Neural crest cell (in vitro differentiated cells): ENCODE data around the gene FRMD4A. TPM values are rescaled to one million over a fixed set of nuclear protein-coding genes. Genes with fewer than 3 reads are reported as not detected.

Experiments
- DNase-seq: peaks from one replicate; pipeline ENCODE4 v3.0.0; 2021; ENCODE audit warnings: low read depth, mixed read lengths, low spot score
- H3K27ac Mint-ChIP-seq: one replicate; pipeline ENCODE4 v1.8.0; 2021; ENCODE audit warnings: mild to moderate bottlenecking, mixed read lengths; ENCODE audit not compliant: unreplicated experiment
- H3K27me3 Mint-ChIP-seq: 2 replicates; pipeline ENCODE4 v1.8.0; 2021; ENCODE audit warnings: low read depth, mild to moderate bottlenecking, mixed read lengths
- H3K36me3 Mint-ChIP-seq: 2 replicates; pipeline ENCODE4 v1.8.0; 2021; ENCODE audit warnings: low read depth, mild to moderate bottlenecking, mixed read lengths
- H3K4me1 Mint-ChIP-seq: 2 replicates; pipeline ENCODE4 v1.8.0; 2021; ENCODE audit warnings: mixed read lengths
- H3K4me3 Mint-ChIP-seq: one replicate; pipeline ENCODE4 v1.8.0; 2021; ENCODE audit warnings: mild to moderate bottlenecking, mixed read lengths
- H3K9me3 Mint-ChIP-seq: 2 replicates; pipeline ENCODE4 v1.8.0; 2021; ENCODE audit warnings: mixed read lengths
- total RNA-seq: library from RNA; stranded (reverse); gene quantifications from 2 replicates; pipeline ENCODE4 v1.2.1, GENCODE V29; 2021
- TF ChIP-seq, protein P1 (sequence below): fragments of 200-600 bp; sonication (generic); conservative IDR thresholded peaks from 2 replicates; pipeline ENCODE4 v1.5.0; 2021; ENCODE audit warnings: antibody characterized with exemption, mild to moderate bottlenecking

Gene FRMD4A
- total RNA-seq, 1 donor from 2014 or later = 65.3 TPM

DNA sequence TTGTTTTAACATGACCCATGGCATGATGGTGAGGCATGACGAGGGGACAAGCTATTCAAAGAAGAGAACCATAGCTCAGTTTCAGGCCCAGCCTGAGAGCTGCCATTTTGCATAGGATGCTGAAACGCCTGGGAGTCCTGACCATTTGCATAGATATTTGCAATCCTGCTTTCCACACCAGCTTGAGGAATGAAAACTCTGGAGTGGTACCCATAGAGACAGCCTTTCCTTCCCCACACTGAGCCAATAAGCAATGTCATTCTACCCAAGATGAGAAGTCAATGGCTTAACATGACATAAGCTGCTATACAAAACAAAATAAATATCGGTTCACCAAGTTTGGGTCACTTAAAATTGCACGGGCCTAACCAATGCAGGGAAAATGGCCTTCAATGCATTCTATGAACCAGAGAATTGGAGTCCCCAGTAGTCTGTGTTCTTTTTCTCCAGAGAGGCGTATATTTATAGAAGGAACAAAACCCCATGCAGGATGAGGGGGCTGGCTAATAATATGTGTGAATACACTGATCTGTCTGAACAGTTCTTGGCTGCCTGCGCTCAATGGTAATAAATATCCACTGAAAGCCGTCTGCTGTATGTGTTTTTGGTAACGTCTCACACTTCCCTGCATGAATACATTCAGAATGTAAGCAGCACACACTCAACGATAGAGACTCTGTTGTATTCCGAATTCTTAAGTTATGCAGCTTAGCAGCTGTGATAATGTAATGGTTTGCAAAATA, 329.3 kb downstream of the FRMD4A start:
- Mint-ChIP-seq H3K9me3 (peaks cover 8% of the 10 kb centered on the region), H3K4me3 (no peak overlapping the region)

GRCh38 chr10:13998163-13998835, 332.4 kb downstream of the FRMD4A start:
- TF ChIP-seq, protein P1, sequence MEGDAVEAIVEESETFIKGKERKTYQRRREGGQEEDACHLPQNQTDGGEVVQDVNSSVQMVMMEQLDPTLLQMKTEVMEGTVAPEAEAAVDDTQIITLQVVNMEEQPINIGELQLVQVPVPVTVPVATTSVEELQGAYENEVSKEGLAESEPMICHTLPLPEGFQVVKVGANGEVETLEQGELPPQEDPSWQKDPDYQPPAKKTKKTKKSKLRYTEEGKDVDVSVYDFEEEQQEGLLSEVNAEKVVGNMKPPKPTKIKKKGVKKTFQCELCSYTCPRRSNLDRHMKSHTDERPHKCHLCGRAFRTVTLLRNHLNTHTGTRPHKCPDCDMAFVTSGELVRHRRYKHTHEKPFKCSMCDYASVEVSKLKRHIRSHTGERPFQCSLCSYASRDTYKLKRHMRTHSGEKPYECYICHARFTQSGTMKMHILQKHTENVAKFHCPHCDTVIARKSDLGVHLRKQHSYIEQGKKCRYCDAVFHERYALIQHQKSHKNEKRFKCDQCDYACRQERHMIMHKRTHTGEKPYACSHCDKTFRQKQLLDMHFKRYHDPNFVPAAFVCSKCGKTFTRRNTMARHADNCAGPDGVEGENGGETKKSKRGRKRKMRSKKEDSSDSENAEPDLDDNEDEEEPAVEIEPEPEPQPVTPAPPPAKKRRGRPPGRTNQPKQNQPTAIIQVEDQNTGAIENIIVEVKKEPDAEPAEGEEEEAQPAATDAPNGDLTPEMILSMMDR = no peak
- no peak overlapping the region for H3K27ac Mint-ChIP-seq
- H3K36me3 Mint-ChIP-seq = peaks cover 24% of the 10 kb centered on the region
- no peak for DNase-seq
- H3K27me3 Mint-ChIP-seq = no peaks in the 10 kb centered on the region
- H3K4me3 Mint-ChIP-seq = no peak overlapping the region
- H3K4me1 Mint-ChIP-seq = peaks cover 53% of the 10 kb centered on the region
- H3K9me3 Mint-ChIP-seq = peaks cover 8% of the 10 kb centered on the region

More for the DNA sequence above, 329.3 kb downstream of the FRMD4A start:
- TF ChIP-seq, protein P1 = no peak
- no peaks in the 10 kb centered on the region for H3K27me3 Mint-ChIP-seq
- peaks cover 51% of the 10 kb centered on the region for H3K4me1 Mint-ChIP-seq
- DNase-seq = no peak
- H3K27ac Mint-ChIP-seq = no peak overlapping the region
- H3K36me3 Mint-ChIP-seq = peaks cover 19% of the 10 kb centered on the region

DNA sequence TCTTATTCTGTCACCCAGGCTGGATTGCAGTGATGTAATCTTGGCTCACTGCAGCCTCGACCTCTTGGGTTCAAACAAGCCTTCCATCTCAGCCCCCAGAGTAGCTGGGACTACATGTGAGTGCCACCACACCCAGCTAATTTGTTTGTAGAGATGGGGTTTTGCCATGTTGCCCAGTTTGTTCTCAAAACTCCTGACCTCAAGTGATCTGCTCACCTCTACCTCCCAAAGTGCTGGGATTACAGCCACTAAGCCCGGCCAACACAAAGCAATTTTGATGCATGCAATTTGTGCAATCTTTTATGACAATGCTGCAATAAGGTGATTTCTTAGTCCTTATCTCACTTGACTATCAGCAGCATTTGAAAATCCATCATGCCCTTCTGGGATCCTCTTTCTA, 333.1 kb downstream of the FRMD4A start:
- peaks cover 8% of the 10 kb centered on the region for H3K9me3 Mint-ChIP-seq

GRCh38 chr10:13994932-13995331, 335.8 kb downstream of the FRMD4A start:
- H3K36me3 Mint-ChIP-seq = peaks cover 18% of the 10 kb centered on the region
- H3K27ac Mint-ChIP-seq = no peak overlapping the region
- H3K27me3 Mint-ChIP-seq = no peaks in the 10 kb centered on the region
- no peak overlapping the region for H3K4me3 Mint-ChIP-seq
- TF ChIP-seq, protein P1 = no peak
- H3K9me3 Mint-ChIP-seq = peaks cover 9% of the 10 kb centered on the region
- peaks cover 52% of the 10 kb centered on the region for H3K4me1 Mint-ChIP-seq
- DNase-seq = no peak

More for the DNA sequence above, 333.1 kb downstream of the FRMD4A start:
- Mint-ChIP-seq H3K4me1 (peaks cover 50% of the 10 kb centered on the region), H3K27ac (no peak overlapping the region), H3K36me3 (peaks cover 18% of the 10 kb centered on the region), H3K4me3 (no peak overlapping the region), H3K27me3 (no peaks in the 10 kb centered on the region)
- DNase-seq = no peak
- TF ChIP-seq, protein P1 = no peak

DNA sequence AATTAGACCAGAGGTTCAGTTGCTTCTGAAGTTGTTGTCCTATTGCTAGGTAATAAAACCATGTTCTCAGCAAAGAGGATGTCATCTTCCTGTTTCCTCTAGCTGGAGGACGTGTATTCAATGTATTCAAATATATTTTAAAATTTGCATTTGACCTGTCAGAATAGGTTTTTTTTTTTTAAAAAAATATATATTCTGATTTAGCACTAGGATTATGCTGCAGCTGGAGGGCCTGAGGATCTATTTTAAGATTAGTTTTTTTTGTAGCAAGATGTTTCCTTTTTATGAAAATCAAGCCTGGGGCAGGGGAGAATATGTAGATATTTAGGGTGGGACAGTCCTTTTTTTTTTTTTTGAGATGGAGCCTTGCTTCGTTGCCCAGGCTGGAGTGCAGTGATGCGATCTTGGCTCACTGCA, 337.0 kb downstream of the FRMD4A start:
- no peaks in the 10 kb centered on the region for H3K27me3 Mint-ChIP-seq
- peaks cover 13% of the 10 kb centered on the region for H3K36me3 Mint-ChIP-seq
- peaks cover 56% of the 10 kb centered on the region for H3K4me1 Mint-ChIP-seq
- H3K27ac Mint-ChIP-seq = no peak overlapping the region
- TF ChIP-seq, protein P1 = no peak
- H3K9me3 Mint-ChIP-seq = peaks cover 6% of the 10 kb centered on the region
- H3K4me3 Mint-ChIP-seq = no peak overlapping the region
- no peak for DNase-seq
